Motor neuron (in vitro differentiated cells): ENCODE measurements around the gene ABCG1. TPM values are rescaled to one million over a fixed set of nuclear protein-coding genes. Genes with fewer than 3 reads are reported as not detected.

Experiments used
- ATAC-seq, 8 experiments: fragments of 200-7000 bp; cut with Tn5 transposase; replicated peaks in 6 of 8; 2 replicates each; pipeline ENCODE4 v1.8.0; 2021; ENCODE audit warnings: mild to moderate bottlenecking in 8 of 8, moderate library complexity in 8 of 8
- H3K27ac ChIP-seq, 2 donors: fragments of 250-450 bp; sonication (Bioruptor Pico); 2 replicates each; pipeline ENCODE4 v1.9.0; 2021; ENCODE audit warnings: antibody characterized with exemption in 2 of 2, mild to moderate bottlenecking in 2 of 2, moderate library complexity in 1 of 2
- H3K4me1 ChIP-seq, 2 donors: fragments of 250-450 bp; sonication (Bioruptor Pico); replicated peaks in 1 of 2; 2 replicates each; pipeline ENCODE4 v1.6.1; 2021; ENCODE audit warnings: antibody characterized with exemption in 2 of 2, mild to moderate bottlenecking in 2 of 2, moderate library complexity in 1 of 2
- H3K4me3 ChIP-seq, 5 donors: fragments of 250-450 bp; sonication (Bioruptor Pico); 2 replicates each; pipeline ENCODE4 v1.9.0; 2021; ENCODE audit warnings: antibody characterized with exemption in 5 of 5, mild to moderate bottlenecking in 5 of 5, moderate library complexity in 4 of 5
- WGBS, 10 experiments: fragments of 450-650 bp; shearing (Covaris generic); methylation state at CpG; one replicate each; pipeline ENCODE4 v1.0.0; 2022; 5-methylcytosine and 5-hydroxymethylcytosine counted together
- in situ Hi-C, 9 experiments: fragments of 400-800 bp; cut with MboI; loops; one replicate each; pipeline ENCODE4 v1.15.0; 2021; ENCODE audit warnings: low sequenced_read_pairs in 9 of 9, low pct_unique_long_range_greater_than_20kb in 2 of 9; ENCODE audit not compliant: unreplicated experiment in 9 of 9
- total RNA-seq, 8 experiments: library from RNA; unstranded; fragments of 300-600 nt; gene quantifications; 2 replicates each; pipeline versions ENCODE4 v1.2.3 to v1.2.4, GENCODE V29; 2022

Gene ABCG1
- total RNA-seq, 8 experiments from 2014 or later: 0.36 to 26.7 (median 2.8) TPM

- 20 to 85% (median 70%) methylated on average over 1 to 3 of the region's 6 CpGs; no CpG with 5 or more reads in 6 of the 10 experiments for WGBS, 10 experiments
- no peak overlapping the region for H3K4me3 ChIP-seq
- no peak for ATAC-seq
- in situ Hi-C loops: no loop called here
- H3K27ac ChIP-seq: no peak overlapping the region
- peaks cover 7 to 10% of the 10 kb centered on the region in 2 donors for H3K4me1 ChIP-seq
These were observed 24.1 kb downstream of the ABCG1 start for GRCh38 chr21:42243026-42243425.

GRCh38 chr21:42245331-42246193 is 26.6 kb downstream of the ABCG1 start:
- in situ Hi-C loops: no loop called here
- Histone ChIP-seq H3K4me1 (peaks cover 7 to 10% of the 10 kb centered on the region in 2 donors), H3K4me3 (no peak overlapping the region), H3K27ac (no peak overlapping the region)
- ATAC-seq: peak in 6 of 8 experiments; percentile 78 to 93 (median 90)
- 0 to 79% (median 74%) methylated on average over 2 to 5 of the region's 10 CpGs; no CpG with 5 or more reads in 3 of the 10 experiments for WGBS, 10 experiments

DNA sequence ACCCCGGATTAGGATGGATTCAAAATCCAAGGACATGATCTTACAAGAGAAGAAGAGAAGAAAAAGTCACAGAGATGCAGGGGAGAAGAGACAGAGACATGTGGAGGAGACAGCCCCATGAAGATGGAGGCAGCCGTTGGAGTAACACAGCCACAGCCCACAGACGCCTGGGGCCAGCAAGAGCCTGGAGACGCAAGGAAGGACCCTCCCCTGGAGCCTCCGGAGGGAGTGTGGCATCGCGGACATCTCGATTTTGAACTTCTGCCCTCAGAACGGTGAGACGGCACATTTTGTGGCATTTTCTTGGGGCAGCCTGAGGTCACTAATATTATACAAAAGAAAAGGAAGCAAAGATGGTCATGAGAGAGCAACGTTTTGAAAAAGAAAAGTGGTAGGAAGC is 28.8 kb downstream of the ABCG1 start:
- Histone ChIP-seq H3K27ac (no peak overlapping the region), H3K4me1 (peaks cover 7 to 10% of the 10 kb centered on the region in 2 donors), H3K4me3 (no peak overlapping the region)
- 59 to 94% (median 80%) methylated on average over 2 to 9 of the region's 11 CpGs; no CpG with 5 or more reads in 1 of the 10 experiments for WGBS, 10 experiments
- in situ Hi-C loops: no loop called here
- no peak for ATAC-seq

DNA sequence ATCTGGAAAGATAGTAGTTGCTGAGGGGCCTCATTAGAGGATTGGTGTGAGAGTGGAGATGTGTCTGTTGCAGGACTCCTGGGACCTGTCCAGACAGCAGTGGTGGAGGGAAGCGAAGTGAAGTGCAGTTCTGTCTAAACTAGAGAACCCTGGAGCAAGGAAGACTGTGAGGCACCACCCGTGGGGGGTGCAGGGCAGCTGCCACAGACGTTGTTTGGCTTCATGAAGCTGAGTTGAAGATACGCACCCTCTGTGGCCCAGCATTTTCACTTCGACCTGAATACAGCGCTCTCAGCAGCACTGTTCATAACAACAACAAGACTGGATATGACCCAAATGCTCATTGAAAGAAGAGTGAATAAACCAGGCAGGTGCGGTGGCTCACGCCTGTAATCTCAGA is 29.3 kb downstream of the ABCG1 start:
- WGBS, 10 experiments: 14 to 100% (median 77%) methylated on average over 1 to 7 of the region's 8 CpGs; no CpG with 5 or more reads in 3 of the 10 experiments
- Histone ChIP-seq H3K27ac (no peak overlapping the region), H3K4me3 (no peak overlapping the region), H3K4me1 (peaks cover 7 to 10% of the 10 kb centered on the region in 2 donors)
- in situ Hi-C loops: no loop called here
- ATAC-seq: no peak

GRCh38 chr21:42248783-42249597 is 30.1 kb downstream of the ABCG1 start:
- no peak for ATAC-seq
- in situ Hi-C loops: no loop called here
- WGBS, 10 experiments: 44 to 96% (median 87%) methylated on average over 3 to 12 of the region's 12 CpGs
- Histone ChIP-seq H3K4me3 (no peak overlapping the region), H3K4me1 (peaks cover 10 to 12% of the 10 kb centered on the region in 2 donors), H3K27ac (no peak overlapping the region)

DNA sequence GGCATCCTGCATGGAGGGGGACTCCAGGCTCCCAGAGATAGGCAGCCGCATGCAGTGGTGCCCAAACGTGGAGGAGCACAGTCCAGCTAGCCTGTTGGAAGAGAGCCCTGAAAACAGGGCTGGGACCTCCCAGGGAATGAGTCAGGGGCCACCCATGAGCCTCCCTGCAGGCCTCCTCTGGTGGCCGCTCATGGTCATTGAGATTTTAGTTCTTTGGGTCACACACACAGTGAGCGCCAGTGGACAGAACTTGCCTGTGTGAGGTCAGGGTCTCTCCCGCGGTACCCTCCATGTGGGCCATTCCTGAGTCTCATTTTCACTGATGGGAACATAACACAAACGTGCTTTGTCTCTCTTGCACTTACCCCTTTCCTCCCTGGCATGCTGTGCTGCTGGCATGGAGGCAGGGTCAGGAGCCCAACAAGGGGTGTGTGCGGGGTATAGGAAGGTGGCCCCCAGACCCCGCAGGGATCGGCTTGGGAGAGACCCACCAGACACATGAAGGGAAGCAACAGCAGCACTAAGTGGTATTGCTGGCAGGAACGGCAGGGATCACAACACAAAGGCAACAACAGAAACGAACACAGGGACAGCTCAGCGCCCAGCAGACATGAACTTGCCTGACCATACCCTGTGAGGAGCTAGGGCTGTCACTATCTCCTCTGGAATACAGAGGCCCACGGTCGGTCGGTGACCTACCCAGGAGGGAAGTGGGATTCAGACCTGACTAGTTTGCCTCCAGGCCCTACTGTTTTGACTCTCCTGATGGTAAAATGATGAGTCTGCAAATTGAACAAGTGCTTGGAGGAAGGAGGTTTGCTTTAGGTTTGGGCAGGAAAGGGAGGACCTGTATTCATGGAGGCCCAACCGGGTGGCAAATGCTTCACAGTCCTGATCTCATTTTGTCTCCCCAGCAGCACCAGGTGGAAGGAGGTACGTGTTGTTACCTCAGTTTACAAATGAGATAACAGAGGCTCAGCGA is 31.8 kb downstream of the ABCG1 start:
- no peak overlapping the region for H3K27ac ChIP-seq
- peak in 1 of 8 experiments; percentile 42 for ATAC-seq
- in situ Hi-C loops: no loop called here
- 23 to 90% (median 78%) methylated on average over 1 to 12 of the region's 19 CpGs; no CpG with 5 or more reads in 2 of the 10 experiments for WGBS, 10 experiments
- peaks cover 19 to 21% of the 10 kb centered on the region in 2 donors for H3K4me1 ChIP-seq
- no peak overlapping the region for H3K4me3 ChIP-seq

- no peak overlapping the region for H3K27ac ChIP-seq
- H3K4me1 ChIP-seq: peaks cover 15 to 16% of the 10 kb centered on the region in 2 donors
- ATAC-seq: peak in 3 of 8 experiments; percentile 30 to 81 (median 51)
- no peak overlapping the region for H3K4me3 ChIP-seq
- WGBS, 10 experiments: 0 to 85% (median 75%) methylated on average over 1 to 10 of the region's 13 CpGs; no CpG with 5 or more reads in 2 of the 10 experiments
- in situ Hi-C loops: no loop called here
These were observed 32.8 kb downstream of the ABCG1 start for GRCh38 chr21:42251654-42252324.

- WGBS, 10 experiments: 57 to 92% (median 71%) methylated on average over 3 to 8 of the region's 8 CpGs; no CpG with 5 or more reads in 1 of the 10 experiments
- Histone ChIP-seq H3K4me1 (peaks cover 15 to 16% of the 10 kb centered on the region in 2 donors), H3K4me3 (no peak overlapping the region), H3K27ac (no peak overlapping the region)
- peak in 3 of 8 experiments; percentile 33 to 78 (median 45) for ATAC-seq
- in situ Hi-C loops: no loop called here
These were observed 33.4 kb downstream of the ABCG1 start for GRCh38 chr21:42252325-42252654.

GRCh38 chr21:42252778-42253340 is 33.9 kb downstream of the ABCG1 start:
- ATAC-seq: no peak
- Histone ChIP-seq H3K4me1 (peaks cover 15 to 19% of the 10 kb centered on the region in 2 donors), H3K4me3 (no peak overlapping the region), H3K27ac (no peak overlapping the region)
- WGBS, 10 experiments: 40 to 74% (median 65%) methylated on average over 1 to 6 of the region's 11 CpGs; no CpG with 5 or more reads in 6 of the 10 experiments
- in situ Hi-C loops: no loop called here

- H3K4me3 ChIP-seq: no peak overlapping the region
- no peak for ATAC-seq
- H3K27ac ChIP-seq: no peak overlapping the region
- peaks cover 15 to 19% of the 10 kb centered on the region in 2 donors for H3K4me1 ChIP-seq
- in situ Hi-C loops: no loop called here
- 0 to 100% (median 70%) methylated on average over 1 of the region's 8 CpGs; no CpG with 5 or more reads in 6 of the 10 experiments for WGBS, 10 experiments
These were observed 34.5 kb downstream of the ABCG1 start for GRCh38 chr21:42253466-42253865.

DNA sequence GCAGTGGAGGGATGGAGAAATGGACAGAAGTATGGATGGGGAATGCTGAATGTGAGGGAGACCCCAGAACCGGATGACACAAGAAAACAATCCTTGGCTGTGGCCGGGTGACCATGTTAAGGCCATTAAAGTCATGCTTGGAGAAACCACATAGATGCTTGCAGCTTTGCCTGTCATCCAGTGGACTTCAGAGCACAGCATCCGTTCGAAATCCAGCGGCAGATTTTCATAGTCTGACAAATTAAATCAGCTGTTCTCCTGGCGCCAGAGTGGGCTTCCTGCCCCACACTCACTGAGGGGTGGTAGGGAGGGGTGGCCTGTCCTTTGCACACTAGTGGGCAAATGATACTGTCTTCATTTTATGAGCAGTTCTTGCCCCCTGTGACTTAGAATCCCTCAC is 35.1 kb downstream of the ABCG1 start:
- 0 to 80% (median 60%) methylated on average over 1 to 5 of the region's 6 CpGs; no CpG with 5 or more reads in 2 of the 10 experiments for WGBS, 10 experiments
- no peak overlapping the region for H3K4me3 ChIP-seq
- in situ Hi-C loops: no loop called here
- no peak for ATAC-seq
- no peak overlapping the region for H3K27ac ChIP-seq
- peaks cover 15 to 19% of the 10 kb centered on the region in 2 donors for H3K4me1 ChIP-seq
